ENCODE data around the gene TRRAP.

Gene TRRAP

DNA sequence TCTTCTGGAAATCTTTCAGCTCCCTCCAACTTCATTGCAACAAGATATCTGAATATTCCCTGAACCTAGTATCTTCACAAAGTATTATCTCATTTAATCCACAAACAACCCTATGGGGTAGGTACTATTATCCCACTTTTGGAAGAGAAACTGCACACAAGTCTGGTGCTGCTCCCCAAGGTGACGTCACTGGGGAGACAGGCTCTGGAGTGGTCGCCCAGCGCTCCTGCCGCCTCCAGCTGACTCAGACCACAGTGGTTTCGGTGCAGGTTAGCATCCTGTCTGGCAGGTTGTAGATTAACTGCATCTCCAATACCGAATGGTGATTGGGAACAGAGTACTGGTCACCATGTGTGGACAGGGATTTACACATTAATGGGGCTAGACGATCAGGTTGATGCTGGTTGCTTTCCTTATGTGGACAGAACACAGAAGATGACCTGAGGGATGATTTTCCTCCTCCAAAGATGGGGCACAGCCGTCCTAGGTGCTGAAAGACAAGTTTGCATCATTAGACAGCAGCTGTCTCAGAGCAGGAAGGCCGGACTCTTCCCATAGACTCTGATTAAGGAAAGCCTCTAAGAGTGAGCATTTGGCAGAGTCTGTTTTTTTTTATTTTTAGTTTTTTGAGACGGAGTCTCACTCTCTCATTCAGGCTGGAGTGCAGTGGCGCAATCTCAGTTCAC lies 128.6 kb downstream of the TRRAP start:
- DNase-seq (ENCODE audit: low spot score), result no peak

DNA sequence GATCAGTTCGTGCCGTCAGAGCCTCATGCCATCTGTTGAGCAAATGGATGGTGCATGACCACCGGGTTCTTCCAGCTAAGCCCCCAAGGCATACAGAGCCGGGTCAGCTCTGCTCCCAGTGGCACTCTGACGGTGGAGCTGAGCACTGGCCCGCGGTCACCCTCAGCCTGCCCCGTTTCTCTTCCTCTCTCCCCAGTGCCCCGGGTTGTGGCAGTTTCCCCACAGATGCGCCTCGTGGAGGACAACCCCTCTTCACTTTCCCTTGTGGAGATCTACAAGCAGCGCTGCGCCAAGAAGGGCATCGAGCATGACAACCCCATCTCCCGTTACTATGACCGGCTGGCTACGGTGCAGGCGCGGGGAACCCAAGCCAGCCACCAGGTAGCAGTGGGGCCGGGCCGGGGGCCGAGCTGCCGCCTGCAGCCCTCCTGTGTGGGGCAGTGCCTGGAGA lies 129.9 kb downstream of the TRRAP start:
- DNase-seq (ENCODE audit: low spot score), result no peak

DNA sequence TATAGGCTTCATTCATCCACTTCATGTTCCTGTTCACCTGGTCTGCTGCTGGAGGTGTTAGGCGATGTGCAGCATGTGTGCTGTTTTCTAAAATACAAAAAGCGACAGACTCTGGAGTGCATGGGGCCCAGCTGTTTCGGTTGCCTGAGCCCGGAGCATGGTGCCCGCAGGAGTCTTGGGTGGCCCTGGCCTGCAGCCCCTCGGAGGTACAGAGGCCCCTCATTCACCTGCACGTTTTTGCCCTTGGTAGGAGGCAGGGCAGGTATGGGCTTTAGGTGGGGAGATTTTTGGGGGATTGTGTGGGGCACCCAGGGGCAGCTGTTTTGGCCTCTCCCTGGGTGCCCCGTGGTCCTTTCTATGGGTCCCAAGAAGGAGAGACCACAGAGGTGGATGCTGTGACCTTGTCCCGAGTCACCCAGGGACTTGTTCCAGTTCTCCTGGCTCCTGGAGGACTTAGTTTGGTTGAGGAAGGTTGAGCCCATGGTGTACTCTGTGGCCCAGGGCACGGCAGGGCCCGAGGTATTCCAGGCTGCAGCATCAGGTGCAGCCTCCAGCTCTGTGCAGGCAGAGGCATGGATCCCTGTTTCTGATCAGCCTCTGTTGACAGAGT lies 130.7 kb downstream of the TRRAP start:
- no peak for DNase-seq (ENCODE audit: low spot score)

DNA sequence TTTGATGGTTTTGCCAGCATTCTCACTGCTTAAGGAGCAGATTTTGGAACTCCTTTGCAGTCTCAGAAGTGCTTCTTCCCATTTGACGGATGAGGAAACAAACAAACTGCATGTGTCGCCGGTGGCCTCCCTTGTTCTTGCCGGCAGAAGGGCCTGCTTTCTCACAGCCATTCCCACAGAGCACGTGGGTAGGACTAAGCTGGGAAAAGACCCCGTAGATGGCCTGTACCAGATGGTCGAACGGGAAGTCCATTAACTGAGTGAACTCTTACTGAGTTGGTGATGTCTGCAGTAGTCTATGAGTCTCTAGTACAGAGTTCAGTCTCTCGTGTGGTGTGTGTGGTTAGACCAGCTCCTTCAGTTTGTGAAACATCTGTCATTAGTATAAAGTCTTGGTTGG lies 131.9 kb downstream of the TRRAP start:
- no peak for DNase-seq (ENCODE audit: low spot score)

DNA sequence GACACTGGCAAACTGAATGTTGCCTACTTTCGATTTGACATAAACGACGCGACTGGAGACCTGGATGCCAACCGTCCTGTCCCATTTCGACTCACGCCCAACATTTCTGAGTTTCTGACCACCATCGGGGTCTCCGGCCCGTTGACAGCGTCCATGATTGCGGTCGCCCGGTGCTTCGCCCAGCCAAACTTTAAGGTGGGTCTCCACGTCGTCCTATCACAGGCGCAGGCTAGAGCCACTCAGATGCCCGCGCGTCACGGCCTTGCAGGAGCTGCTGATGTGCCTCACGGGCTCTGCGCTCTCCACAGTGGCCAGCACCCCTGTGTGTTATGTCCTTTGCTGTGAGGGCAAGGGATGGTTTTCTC lies 133.0 kb downstream of the TRRAP start:
- DNase-seq (ENCODE audit: low spot score), result no peak

DNA sequence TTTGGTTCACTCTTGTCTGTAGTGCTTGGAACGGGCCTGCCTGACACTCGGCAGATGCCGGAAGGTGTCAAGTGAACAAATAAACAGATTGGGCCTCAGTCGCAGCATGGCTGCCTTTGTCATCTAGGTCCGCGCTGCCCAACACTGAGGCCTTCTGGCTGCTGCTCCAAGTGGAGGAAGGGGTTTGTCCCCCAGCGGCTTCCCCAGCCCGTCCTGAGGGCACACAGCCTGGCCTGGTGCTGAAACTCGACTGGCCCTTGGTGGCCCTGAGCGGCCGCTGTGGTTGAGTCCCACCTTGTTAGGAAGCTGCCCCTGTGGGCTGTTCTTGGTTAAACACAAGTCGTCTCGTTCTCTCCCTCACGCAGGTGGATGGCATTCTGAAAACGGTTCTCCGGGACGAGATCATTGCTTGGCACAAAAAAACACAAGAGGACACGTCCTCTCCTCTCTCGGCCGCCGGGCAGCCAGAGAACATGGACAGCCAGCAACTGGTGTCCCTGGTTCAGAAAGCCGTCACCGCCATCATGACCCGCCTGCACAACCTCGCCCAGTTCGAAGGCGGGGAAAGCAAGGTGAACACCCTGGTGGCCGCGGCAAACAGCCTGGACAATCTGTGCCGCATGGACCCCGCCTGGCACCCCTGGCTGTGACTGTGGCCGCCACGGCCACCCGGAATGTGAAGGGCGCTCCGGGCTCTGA lies 133.5 kb downstream of the TRRAP start:
- DNase-seq (ENCODE audit: low spot score), result no peak

DNA sequence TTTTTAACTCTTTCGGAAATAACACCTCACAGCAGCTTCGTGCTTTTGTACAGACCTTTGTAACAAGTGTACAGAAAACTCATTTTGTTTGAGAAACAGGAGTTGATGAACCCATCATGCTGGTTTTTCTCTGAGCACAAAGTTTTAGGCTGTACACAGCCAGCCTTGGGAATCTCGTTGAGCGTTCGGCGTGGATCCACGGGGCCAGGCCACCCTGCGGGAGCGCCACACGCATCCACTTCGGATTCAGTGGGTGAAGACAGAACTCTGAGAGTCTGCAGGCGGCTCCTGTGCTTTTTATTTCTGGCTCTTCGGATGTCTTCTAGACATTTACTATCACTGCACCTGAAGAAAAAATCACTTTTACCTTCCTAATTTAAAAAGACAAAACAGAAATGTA lies 134.4 kb downstream of the TRRAP start:
- DNase-seq (ENCODE audit: low spot score), result no peak

DNA sequence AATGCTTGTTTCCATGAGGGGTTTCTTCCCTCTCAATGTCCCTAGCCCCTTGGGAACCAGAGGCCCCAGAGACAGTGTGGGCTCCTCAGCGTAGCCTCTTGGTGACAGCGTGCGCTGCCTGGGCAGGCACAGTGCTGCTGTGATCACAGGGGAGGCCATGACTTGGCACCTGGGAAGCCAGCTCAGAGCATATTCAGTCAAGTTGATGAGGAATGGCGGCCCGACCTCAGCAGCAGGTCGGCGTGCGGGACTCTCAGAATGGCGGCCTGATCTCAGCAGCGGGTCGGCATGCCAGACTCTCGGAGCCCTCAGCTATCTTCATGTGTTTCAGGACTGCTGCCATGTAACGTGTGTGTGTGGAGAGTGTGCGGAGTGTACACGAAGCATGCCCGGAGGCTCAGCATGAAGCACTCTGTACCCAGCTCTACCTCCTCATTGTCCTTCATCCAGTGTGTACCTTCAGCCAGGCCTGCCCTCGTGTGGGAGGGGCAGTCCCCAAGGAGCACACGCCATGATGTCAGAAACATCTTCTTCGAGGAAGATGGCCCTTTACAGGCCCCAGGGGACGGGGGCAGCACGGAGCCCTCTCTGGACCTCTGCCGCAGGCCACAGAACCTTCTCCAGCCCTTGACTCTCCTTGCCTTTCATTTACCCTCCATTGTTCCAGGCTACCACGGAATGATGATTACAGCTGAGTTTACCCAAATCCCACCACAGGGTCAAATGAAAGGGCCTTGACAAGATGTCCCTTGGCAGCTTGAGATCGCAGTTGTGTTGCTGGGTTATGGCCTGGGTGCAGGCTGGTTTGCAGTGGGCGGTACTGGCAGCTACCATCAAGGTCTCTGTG lies 135.2 kb downstream of the TRRAP start:
- no peak for DNase-seq (ENCODE audit: low spot score)

DNA sequence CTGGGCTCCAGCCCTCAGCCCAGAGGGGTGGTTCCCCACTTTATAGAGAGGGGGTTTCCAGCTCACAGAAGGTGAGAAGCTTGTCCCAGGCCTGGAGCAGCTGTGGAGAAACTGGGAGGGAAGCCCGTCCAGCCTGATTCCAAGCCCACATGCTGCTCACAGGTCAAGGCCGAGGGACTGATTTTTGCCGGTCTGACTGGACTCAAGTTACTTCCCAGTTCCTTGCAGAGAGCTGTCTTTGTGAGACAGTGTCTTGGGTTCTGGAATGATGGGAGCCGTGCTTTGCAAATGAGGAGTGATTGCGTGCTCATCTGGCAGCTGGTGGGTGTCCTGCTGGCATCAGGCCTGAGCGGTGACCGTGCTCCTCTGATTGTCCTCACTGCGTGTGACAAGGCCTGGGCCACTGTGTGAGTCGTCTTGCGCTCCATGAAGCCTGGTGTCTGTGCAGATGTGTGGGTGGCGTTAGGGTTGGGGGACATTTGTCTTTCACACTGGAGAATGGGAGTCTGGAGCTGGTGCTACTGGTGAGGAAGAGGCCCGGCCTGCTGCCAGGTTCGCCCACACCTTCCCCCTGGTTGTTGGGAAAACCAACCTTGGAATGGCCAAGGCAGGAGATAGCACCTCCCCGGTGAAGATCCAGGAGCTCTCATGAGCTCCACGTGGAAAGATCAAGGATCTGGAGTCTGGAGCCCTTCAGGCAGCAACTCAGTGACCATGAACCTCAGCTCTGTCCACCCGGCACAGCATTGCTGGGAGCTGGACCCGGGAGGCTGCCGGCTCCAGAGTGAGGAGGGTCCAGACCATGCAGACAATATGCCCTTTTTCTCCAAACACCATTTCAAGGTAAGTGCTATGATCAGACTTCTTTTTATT lies 136.0 kb downstream of the TRRAP start:
- no peak for DNase-seq (ENCODE audit: low spot score)

DNA sequence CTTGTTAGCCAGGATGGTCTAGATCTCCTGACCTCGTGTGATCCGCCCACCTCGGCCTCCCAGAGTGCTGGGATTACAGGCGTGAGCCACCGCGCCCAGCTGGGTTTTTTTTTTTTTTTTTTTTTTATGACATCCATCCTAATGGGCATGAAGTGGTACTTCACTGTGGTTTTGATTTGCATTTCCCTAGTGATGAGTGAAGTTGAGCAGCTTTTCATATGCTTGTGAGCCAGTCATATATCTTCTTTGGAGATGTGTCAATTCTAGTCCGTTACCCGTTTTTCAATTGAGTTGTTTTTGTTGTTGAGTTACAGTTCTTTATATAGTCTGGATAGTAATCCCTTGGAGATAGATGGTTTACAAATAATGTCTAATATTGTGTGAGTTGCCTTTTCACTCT lies 137.9 kb downstream of the TRRAP start:
- DNase-seq (ENCODE audit: low spot score), result no peak

DNA sequence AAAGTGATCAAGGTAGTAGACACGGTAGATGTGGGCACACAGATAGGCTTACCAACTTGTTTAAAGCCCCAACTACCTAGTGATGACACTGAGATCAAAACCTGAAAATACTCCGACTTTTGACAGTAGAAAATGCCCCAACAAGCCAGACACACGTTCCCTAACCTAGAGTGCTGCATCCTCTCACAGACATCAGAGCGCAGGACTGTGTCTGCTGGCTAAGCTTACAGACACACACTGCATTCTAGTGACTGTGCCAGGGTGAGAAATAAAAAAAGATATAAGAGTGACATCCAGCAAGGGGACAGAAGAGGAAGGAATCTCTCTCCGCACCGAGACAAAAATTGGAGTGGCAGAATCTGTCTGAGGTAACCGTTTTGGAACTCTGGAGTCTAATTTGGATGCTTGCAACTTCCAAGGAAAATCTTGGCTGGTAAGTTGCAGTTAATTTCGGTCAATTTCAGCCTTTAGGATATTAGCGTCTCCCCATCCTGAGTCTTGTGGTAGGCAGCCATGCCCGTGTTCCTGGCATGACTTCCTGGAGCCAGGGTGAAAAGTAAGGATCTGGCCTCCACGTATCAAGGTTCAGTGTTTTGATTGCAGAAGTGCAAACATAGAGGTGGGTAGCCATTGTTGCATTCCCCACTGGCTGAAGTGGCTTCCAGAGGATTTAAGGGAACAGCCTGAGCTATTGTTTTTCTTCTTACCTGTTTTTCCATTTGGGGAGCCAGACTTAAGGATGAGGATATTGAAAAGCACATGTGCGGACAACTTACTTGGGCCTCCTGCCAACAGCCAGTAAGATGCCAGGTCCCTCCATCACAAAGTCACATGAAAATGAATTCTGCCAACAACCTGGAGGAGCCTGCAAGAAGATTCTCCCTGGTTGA lies 141.4 kb downstream of the TRRAP start:
- DNase-seq (ENCODE audit: low spot score), result no peak

DNA sequence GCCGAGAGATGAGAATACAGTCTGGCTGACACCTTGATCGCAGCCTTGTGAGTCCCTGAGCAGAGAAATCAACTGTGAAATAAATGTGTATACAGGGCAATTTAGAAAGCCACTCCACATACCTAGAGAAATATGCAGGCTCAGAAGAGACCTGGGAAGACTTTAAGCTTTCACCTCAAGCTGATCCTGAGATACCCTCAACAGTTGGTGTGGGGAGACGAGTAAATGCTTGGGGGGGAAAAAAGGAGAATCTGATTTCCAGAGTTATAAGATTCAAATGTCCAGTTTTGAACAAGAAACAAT lies 142.0 kb downstream of the TRRAP start:
- no peak for DNase-seq (ENCODE audit: low spot score)

DNA sequence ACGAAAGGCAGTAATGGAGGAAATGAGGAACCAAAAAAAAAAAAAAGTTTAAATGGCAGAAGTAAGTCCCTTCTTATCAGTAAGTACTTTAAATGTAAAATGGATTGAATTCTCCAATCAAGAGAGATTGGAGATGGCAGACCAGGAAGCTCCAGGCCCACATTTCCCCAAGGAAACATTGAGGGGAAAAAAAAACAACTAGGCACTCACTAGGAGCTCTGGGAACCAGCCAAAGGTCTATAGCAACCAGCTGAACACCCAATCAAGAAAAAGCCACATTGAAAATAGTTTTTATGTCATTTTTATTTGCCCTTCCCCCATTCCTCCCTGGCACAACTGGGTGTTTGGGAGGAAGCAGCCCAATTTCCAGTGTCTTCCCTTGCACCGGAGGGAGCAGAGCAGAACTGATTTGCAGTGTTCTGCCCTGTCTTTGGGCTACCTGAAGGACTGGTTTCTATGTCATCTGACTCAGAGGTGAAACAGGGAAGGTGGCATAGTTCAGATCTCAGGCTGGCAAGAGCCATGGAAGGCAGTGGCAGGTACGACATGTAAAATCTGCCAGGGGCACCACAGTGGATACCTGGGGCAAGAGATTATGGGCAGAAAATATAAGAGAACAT lies 143.7 kb downstream of the TRRAP start:
- no peak for DNase-seq (ENCODE audit: low spot score)

DNA sequence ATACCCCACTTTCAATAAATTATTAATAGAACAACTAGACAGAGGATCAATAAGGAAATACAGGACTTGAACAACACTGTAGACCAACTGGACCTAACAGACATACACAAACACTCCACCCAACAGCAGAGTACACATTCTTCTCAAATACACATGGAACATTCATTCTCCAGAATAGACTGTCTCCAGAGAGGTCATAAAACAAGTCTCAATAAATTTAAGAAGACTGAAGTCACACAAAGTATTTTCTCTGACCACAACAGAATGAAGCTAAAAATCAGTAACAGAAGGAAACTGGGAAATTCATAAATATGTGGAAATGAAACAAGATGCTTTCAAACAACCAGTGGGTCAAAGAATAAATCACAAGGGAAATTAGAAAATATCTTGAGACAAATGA lies 145.7 kb downstream of the TRRAP start:
- DNase-seq (ENCODE audit: low spot score), result no peak

DNA sequence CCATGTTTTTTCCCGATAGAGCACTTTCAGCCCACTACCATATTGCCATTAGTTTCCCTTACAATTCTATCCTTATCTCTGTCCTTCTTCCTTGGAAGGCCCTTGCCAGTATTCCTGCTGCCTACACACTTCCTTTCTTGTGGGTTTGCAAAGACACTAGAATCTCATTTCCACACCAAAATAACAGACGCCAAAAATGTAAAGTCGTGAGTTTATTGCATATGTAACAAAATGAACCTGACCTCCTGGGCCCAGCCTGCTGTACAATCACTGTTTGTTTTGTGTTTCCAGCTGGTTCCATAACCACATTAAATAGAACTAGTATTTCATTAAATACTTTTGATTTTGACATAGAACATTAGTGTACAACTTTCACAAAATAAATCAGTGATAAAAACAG lies 148.9 kb downstream of the TRRAP start:
- DNase-seq (ENCODE audit: low spot score), result no peak

DNA sequence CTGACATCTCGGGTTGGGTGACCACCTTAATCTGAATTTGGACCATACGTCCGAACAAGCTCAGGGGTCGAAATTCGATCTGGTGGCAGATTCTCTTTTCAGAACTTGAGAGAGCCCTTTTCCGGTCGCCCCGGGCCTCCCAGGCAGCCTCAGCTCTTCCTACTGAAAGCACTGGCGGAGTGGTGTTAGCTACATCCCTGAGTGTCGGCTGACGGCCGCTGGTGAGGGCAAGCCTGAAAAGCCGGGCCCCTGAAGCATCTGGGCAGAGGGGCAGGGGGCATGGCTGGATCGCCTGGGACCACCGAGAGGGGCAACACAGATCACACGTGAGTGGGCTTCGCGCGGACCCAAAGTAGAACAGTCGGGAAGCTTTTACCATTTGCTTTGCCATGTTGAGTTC lies 149.5 kb downstream of the TRRAP start:
- DNase-seq (ENCODE audit: low spot score), result no peak

DNA sequence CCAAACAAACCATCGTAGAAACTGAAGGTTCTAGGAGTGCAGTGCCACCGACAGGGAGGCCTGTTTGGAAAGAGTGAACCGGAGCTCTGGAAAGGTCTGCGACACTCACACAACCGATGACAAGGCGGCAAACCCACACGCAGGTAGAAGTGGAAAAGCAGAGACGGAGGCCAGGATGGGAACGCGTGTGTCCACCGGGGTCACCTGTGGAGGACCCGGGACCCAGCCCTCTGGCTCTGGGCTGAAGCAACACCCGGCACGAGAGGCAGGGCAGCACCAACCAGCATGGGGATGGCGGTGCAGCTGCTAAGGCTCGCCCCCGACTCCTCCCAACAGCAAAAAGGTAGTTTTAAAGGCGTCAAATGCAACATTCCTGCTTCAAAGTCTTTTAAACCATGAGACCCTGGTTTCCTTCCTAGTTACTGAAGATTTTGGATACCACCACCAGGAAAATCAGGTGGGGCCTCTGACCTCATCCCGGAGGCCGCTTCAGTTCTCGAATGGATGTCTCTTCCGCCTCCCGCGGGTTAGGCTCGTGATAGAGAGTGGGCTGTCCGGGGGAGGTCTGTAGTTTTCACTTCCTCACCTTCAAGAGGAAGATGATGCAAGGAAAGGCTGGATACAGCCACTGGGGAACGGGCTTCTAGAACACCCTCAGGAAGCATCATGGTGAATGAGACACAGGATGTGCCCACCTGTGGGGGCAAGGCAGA lies 150.1 kb downstream of the TRRAP start:
- DNase-seq (ENCODE audit: low spot score), result no peak

DNA sequence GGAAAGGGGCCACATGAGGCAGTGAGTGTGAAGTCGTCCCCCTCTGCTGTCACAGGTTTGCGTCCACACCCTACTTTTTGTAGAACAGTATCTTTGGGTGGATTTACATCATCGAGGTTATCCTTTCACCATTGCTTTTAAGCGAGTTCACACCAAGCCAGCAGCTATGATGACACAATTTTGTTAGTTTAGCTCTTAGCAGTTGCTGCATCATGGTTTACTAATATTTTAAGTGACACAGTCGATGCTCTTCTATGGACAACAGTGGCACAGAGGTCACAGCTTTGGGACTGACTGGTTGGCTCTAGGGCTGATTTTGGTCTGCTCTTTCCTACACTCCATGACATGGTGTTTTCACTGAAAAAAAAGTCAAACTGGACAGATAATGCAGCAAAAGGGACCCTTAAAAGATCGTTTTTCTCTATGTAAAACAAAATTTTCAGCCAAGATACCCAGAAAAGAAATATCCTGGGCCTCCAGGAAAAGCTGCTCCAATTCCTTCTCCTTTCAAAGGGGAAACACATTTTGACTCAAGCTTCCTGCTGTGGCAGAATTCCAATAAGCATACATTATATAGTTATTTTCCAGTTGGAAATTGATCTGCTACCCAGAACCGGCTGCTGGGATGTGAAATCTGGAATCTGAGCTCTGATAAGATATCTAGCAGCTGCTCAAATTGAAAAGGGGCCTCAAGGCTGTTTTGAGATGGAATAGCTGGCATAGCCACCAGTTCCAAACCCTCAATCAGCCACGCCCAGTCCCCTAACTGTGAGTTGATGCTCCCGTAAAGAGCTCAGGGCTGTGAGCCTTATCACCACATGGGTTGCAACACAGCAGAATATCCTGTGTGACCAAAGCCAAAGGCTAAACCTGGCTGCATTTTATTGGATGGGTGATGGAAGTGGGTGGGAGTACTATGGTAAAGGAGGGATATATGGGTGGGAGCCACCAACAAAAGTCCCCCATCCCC lies 151.4 kb downstream of the TRRAP start:
- DNase-seq (ENCODE audit: low spot score), result no peak

DNA sequence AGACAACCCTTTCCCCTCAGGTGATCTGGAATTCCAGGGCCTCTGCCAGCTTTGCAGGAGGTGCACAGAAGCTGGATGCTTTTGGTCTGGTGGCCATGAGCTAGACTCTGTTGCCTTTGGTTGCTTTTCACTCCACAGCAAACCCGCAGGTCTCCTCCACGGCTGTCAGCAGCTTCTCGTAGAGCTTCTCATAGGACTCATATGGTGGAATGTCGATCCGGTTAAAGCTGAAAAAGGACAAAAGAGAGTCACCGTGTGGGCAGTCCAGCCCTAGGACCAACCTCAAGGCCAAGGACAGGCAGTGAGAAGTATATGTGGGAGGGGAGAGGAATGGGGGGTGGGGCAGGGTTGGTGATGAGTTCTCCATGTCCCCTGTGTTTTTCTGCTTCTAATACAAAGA lies 152.1 kb downstream of the TRRAP start:
- no peak for DNase-seq (ENCODE audit: low spot score)

Measured in SW480 (cell line).